T47D (cell line): ENCODE data around the gene COMT.
"Not testable (repeated sequence)": the region's sequence is repeated elsewhere in the genome, so short reads cannot be mapped to it uniquely, and the experiment has no call there.

Experiments
- DNase-seq, 2 experiments: peaks; one replicate each; pipeline versions ENCODE4 v3.0.0 to v3.0.0-alpha.2; 2011 to 2012; ENCODE audit warnings: low read depth in 1 of 2, low spot score in 1 of 2
- JUND ChIP-seq: IDR thresholded peaks from 2 replicates; pipeline ENCODE4 v1.6.1; 2012; ENCODE audit warnings: low read depth
- in situ Hi-C: cut with HindIII; loops from 2 replicates; pipeline ENCODE4 v1.10.0; 2016; ENCODE audit warnings: low sequenced_read_pairs, low pct_unique_long_range_greater_than_20kb

Gene COMT

GRCh38 chr22:19927696-19928095 is 13.9 kb upstream of the COMT start:
- no peak for TF ChIP-seq JUND
- in situ Hi-C loops = no loop called here
- DNase-seq = no peak

- in situ Hi-C loops = no loop called here
- DNase-seq = no peak
- TF ChIP-seq JUND = no peak
Observed at GRCh38 chr22:19928207-19928606, 13.4 kb upstream of the COMT start.

GRCh38 chr22:19929586-19930550 is 11.7 kb upstream of the COMT start:
- no peak for TF ChIP-seq JUND
- in situ Hi-C loops = no loop called here
- no peak for DNase-seq

DNA sequence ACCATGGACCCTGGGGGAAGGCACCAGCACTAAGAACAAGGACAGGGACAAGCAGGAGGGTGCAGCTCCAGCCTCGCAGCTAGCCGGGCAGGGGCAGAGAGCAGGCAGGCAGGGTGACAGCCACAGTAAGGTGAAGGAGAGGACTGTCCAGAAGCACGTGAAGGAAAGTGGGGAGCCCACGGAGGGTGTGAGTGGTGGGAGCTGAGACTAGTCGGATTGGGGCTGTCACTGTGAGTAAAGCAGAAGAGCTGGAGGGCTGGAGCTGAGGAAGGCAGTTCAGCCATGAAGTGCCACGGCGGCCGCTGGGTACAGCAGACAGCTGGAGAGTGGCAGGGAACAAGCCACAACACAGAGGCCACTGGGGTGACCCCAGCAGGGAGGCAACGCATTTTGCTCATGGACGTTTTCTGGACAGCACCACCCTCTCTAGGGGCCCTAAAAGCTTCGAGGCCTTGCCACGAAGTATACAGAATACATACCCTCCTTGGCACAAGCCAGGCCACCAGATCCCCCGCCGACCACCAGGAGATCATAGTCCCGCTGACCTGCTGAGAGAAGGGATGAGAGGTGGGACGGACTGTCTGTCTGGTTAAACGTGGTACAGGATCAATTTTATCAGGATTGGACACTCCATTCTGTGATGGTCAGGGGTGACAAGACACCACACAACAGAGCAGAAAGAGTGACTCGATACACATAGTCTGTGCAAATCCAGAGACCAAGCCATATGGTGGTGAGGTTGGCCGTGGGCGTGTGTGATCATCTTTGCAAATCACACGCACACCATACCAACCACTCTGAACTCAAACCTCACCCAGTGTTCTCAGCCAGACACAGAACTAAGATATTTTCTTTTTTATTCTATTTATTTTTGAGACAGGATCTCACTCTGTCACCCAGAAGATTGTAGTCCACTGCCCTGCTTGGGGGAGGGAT is 10.8 kb upstream of the COMT start:
- no peak for DNase-seq
- in situ Hi-C loops = no loop called here
- TF ChIP-seq JUND = no peak

DNA sequence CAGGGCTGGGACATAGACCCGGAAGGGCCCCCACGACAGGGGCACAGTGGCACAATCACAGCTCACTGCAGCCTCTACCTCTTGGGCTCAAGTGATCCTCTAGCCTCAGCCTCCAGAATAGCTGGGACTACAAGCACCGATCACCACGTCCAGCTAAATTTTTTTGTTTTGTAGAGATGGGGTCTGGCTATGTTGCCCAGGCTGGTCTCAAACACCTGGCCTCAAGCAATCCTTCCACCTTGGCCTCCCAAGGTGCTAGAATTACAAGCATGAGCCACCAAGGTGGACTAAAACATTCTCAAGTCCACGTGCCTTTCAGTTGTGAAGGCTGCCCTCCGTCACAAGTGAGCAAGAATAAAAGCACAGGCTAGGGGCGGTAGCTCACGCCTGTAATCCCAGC is 10.1 kb upstream of the COMT start:
- TF ChIP-seq JUND = no peak
- in situ Hi-C loops = no loop called here
- DNase-seq = no peak

DNA sequence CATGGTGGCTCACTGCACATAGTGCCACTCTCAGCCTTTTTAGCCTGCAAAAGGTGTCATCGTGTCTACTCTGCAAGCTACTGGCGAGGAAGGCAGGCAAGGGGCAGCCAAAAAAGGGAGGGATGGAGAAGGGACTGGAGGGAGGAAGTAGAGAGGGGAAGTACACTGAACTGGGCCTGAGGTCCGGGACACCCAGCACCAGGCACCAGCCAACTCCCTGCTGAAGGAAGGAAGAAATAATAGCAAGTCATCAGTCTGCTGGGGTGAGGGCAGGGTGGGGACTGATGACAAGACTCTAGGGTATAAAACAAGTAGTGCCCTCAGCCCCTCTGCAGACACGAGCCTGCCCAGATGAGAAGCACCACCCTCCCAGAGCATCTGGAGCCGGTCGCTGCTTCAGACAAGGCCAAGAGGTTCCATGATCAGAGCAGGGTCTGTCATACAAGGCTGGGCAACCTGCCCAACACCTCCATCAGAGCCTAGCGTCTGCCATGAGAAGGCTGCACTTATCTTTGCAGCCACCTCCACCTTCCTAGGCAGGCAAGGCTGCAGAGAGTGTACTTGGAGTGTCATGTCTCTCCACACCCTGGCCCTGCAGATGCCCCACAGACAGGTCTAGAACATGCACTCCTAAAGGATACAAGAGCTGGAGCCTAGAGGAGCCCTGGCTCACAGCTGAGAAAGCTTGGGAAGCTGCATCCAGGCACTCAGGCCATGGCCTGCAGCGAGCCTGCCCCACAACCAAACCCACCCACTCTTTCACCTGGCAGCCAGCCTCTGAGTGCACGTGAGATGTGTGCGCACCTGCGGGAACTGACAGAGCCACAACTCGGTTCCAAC is 9.0 kb upstream of the COMT start:
- in situ Hi-C loops = no loop called here
- no peak for DNase-seq
- no peak for TF ChIP-seq JUND

GRCh38 chr22:19933341-19934241 is 8.0 kb upstream of the COMT start:
- in situ Hi-C loops = no loop called here
- DNase-seq = no peak
- no peak for TF ChIP-seq JUND

- in situ Hi-C loops, DNase-seq: not testable (repeated sequence)
Observed at GRCh38 chr22:19935123-19935718, 6.4 kb upstream of the COMT start.

DNA sequence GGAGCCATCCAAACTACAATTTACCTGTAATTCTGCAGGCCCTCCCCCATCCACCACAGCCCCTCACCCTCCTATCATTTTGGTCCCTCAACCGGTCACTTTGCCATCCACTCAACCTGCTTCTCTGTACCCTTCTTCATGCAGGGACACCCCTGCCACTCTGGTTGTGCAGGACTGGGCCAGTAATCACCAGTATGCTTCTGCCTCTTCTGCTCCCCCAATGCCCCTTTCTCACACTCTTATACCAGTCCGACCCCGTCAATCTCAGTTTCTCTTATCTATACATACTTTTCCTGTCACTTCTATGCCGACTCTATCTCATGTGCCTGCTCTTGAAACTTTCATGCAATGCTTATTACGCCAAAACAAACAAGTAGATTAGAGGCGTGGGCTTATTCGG is 5.1 kb upstream of the COMT start:
- in situ Hi-C loops = no loop called here
- no peak for DNase-seq
- TF ChIP-seq JUND = no peak

DNA sequence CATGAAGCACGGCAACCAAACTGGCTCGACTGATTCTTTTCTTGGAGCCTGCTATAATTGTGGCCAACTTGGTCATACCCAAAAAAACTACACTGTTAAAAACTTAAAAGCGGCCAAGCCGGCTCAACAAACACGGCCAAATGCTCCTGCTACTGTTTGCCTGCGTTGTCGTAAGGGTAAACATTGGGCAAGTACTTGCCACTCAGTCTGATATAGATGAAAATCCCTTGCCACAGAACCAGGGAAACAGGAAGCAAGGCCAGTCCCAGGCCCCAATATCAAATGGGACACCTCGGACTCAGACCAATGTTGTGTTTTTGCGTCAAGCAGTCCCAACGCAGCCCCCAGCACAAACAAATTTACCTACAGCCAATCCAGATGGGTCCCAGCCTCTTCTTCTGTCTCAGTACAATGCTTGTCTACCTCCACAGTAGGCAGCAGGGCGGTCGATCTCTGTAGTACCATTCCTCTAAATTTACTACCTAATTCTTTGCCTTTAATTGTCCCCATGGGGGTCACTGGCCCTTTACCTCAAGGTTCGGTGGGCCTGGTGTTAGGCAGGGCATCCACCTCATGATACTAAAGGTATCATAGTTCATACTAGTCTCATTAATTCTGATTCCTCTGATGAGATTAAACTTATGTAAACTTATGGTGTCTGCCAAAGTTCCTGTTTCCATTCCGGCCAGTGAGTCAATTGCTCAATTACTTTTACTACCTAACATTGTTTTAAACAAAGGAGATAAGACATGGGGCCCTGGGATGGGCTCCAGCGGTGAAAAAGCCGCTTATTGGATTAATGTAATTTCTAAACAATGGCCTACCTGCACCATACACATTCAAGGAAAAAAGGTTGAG is 3.7 kb upstream of the COMT start:
- DNase-seq = peak in 1 of 2 experiments; percentile 64
- in situ Hi-C loops = no loop called here
- TF ChIP-seq JUND = no peak
